Gastrocnemius medialis (tissue), 4 donors: Measurements from ENCODE around the gene IRX3.

ENCODE experiments used
- CTCF ChIP-seq, 5 experiments: fragments of 450-650 bp in 3 of 5; fragments of 200-600 bp in 2 of 5; sonication (generic) in 2 of 5; IDR thresholded peaks in 4 of 5; conservative IDR thresholded peaks in 1 of 5; 1 replicate in 4 of 5; 2 replicates in 1 of 5; pipeline ENCODE4 v1.5.1; 2016 to 2019; ENCODE audit warnings: antibody characterized with exemption in 5 of 5, mild to moderate bottlenecking in 3 of 5, moderate library complexity in 3 of 5
- POLR2A ChIP-seq, 2 donors: fragments of 450-650 bp; IDR thresholded peaks; one replicate each; pipeline ENCODE4 v1.6.1; 2017; ENCODE audit warnings: antibody characterized with exemption in 2 of 2, mild to moderate bottlenecking in 2 of 2, moderate library complexity in 2 of 2

GRCh38 chr16:54335230-54335629 is 48.6 kb upstream of the IRX3 start:
- TF ChIP-seq CTCF (IDR thresholded peaks at IDR 0.05 in 4 of 5, conservative IDR thresholded peaks at IDR 0.05 in 1 of 5) (no peak), POLR2A (IDR thresholded peaks at IDR 0.05) (no peak)
